GM10266 (cell line): Measurements from ENCODE around the gene CLDN6.

ENCODE experiments used
- DNase-seq: peaks from one replicate; pipeline ENCODE4 v3.0.0; 2012; ENCODE audit errors: extremely low spot score
- TF ChIP-seq, protein P1 (sequence below): IDR thresholded peaks from 2 replicates; pipeline ENCODE4 v1.5.1; 2012; ENCODE audit warnings: mild to moderate bottlenecking, low read depth; ENCODE audit not compliant: control insufficient read depth, insufficient read depth; ENCODE audit errors: missing control alignments

Gene CLDN6

DNA sequence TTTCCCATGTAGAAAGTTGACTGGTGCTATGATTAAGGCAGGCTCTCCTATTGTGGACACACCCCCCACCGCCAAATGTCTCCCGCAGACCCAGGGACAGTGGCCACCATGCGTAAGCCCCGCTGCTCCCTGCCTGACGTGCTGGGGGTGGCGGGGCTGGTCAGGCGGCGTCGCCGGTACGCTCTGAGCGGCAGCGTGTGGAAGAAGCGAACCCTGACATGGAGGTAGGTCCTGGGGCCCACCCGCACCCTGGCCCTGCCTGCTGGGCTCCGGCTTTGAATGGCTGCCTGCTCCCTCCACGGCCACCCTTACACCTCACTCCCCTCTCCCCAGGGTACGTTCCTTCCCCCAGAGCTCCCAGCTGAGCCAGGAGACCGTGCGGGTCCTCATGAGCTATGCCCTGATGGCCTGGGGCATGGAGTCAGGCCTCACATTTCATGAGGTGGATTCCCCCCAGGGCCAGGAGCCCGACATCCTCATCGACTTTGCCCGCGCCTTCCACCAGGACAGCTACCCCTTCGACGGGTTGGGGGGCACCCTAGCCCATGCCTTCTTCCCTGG, 32.0 kb upstream of the CLDN6 start:
- no peak for DNase-seq
- TF ChIP-seq, protein P1, sequence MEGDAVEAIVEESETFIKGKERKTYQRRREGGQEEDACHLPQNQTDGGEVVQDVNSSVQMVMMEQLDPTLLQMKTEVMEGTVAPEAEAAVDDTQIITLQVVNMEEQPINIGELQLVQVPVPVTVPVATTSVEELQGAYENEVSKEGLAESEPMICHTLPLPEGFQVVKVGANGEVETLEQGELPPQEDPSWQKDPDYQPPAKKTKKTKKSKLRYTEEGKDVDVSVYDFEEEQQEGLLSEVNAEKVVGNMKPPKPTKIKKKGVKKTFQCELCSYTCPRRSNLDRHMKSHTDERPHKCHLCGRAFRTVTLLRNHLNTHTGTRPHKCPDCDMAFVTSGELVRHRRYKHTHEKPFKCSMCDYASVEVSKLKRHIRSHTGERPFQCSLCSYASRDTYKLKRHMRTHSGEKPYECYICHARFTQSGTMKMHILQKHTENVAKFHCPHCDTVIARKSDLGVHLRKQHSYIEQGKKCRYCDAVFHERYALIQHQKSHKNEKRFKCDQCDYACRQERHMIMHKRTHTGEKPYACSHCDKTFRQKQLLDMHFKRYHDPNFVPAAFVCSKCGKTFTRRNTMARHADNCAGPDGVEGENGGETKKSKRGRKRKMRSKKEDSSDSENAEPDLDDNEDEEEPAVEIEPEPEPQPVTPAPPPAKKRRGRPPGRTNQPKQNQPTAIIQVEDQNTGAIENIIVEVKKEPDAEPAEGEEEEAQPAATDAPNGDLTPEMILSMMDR = no peak

DNA sequence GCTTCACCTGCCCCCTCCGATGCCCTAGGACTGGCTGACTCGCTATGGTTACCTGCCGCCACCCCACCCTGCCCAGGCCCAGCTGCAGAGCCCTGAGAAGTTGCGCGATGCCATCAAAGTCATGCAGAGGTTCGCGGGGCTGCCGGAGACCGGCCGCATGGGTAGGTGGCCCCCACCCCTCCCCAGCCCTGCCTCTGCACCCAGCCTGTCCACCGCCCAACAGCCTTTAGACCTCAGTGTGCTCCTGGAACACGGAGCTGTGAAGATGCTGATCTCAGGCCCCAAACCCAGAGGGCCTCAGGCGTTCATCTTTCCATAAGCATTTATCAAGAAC, 29.4 kb upstream of the CLDN6 start:
- TF ChIP-seq, protein P1 = no peak

GRCh38 chr16:3046641-3047386, 28.8 kb upstream of the CLDN6 start:
- DNase-seq = no peak
- TF ChIP-seq, protein P1 = no peak

More for the DNA sequence above, 29.4 kb upstream of the CLDN6 start:
- DNase-seq = no peak

DNA sequence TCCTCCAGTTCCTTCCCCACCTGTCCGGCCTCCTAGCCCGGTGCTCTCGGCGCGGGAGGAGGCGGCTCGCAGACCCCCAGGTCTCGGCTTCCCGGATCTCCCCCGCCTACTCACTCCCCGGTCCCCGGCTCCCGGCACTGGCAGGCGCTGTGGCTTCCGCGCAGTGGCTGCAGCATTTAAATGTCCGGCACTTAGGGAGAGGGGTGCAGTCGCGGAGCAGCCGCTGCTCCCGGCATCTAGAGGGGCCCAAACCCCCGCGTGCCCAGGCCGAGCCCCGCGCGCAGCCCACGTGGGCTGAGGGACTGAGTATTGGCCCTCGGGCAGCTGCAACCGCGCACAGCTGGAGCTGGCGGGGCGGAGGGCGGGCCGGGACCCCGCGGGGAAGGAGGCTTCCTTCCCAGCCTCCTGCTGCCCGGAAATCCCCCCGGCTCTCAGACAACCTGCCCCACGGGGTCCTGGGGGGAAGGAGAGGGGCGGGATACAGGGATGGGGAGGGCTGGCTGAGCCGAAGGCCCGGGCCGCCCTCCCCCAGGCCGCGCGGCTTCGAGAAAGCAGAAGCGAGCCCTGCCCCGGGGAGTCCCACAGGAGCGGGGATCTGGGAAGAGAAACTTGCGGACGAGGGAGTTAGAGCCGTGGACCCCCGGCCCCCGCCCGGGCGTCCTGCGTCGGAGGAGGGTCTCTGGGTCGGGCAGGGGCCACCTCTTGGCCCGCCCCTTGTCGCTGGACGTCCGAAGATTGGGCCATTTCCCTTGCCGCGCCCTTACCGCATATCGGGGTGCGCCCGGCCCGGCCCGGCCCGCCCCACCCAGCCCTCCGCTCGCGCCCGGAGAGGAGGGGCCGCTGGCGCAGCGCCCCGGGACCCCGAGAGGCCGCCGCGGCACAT, 28.0 kb upstream of the CLDN6 start, which contains the start of gene MMP25:
TSS of gene MMP25 (plus strand) at position 804 of the 883 bp plus-strand sequence. CDS start 357 bp downstream, outside the sequence.
- TF ChIP-seq, protein P1 = no peak
- peak; percentile 84 for DNase-seq

DNA sequence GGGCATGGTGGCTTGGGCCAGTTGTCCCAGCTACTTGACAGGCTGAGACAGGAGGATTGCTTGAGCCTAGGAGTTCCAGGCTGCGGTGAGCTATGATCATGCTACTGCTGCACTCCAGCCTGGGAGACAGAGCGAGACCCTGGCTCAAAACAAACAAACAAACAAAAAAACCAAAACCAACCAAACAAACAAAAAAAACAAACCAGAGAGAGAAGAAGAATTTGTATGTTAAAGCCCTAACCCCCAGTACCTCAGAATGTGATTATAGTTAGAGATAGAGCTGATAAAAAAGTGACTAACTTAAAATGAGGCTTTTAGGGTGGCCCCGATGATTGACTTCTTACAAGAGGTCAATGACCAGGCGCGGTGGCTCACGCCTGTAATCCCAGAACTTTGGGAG, 26.7 kb upstream of the CLDN6 start:
- no peak for DNase-seq
- TF ChIP-seq, protein P1 = no peak

DNA sequence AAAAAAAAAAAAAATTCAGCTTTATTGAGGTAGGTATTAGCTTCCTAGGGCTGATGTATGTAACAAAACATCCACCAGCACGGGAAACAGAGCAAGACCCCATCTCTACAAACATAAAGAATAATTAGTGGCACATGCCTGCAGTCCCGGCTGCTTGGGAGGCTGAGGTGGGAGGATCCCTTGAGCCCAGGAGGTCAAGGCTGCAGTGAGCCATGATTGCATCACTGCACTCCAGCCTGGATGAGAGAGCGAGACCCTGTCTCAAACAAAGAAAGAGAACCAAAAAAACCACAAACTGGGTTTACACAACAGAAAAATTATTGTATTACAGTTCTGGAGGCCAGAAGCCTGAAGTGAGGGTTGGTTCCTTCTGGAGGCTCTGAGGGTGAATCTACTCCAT, 24.4 kb upstream of the CLDN6 start:
- no peak for DNase-seq
- TF ChIP-seq, protein P1 = no peak
